Loucy (cell line): ENCODE measurements around the gene GPR171.

ENCODE experiments used
- H2AFZ ChIP-seq: fragments of 200-600 bp; sonication (generic); 2 replicates; pipeline ENCODE4 v1.6.0; 2016; ENCODE audit warnings: antibody characterized with exemption, mild to moderate bottlenecking, low read length, moderate library complexity
- H3F3A ChIP-seq: fragments of 200-600 bp; 2 replicates; pipeline ENCODE4 v1.6.0; 2016; ENCODE audit warnings: antibody characterized with exemption, low read depth, mild to moderate bottlenecking
- H3K27me3 ChIP-seq: fragments of 200-600 bp; sonication (generic); 2 replicates; pipeline ENCODE4 v1.6.1; 2014; ENCODE audit warnings: low read length, mild to moderate bottlenecking; ENCODE audit not compliant: insufficient read depth, poor library complexity, severe bottlenecking
- H3K36me3 ChIP-seq: fragments of 200-600 bp; sonication (generic); 2 replicates; pipeline ENCODE4 v1.6.1; 2016; ENCODE audit warnings: low read length; ENCODE audit not compliant: insufficient read depth
- H3K4me1 ChIP-seq: fragments of 200-600 bp; sonication (generic); 2 replicates; pipeline ENCODE4 v1.5.1; 2014; ENCODE audit warnings: low read length, mild to moderate bottlenecking; ENCODE audit not compliant: insufficient read depth, poor library complexity, severe bottlenecking
- H3K4me2 ChIP-seq: fragments of 200-600 bp; sonication (generic); 2 replicates; pipeline ENCODE4 v1.6.0; 2014; ENCODE audit warnings: antibody characterized with exemption, low read length, low read depth, mild to moderate bottlenecking; ENCODE audit not compliant: poor library complexity, severe bottlenecking
- H3K4me3 ChIP-seq: fragments of 200-600 bp; sonication (generic); 2 replicates; pipeline ENCODE4 v1.5.1; 2014; ENCODE audit warnings: low read length, mild to moderate bottlenecking, mixed read lengths; ENCODE audit not compliant: poor library complexity, severe bottlenecking
- H3K79me2 ChIP-seq: fragments of 200-600 bp; sonication (generic); 2 replicates; pipeline ENCODE4 v1.6.1; 2014; ENCODE audit warnings: low read length; ENCODE audit not compliant: insufficient read depth
- H3K9ac ChIP-seq: fragments of 200-600 bp; sonication (generic); 2 replicates; pipeline ENCODE4 v1.6.0; 2014; ENCODE audit warnings: mild to moderate bottlenecking, low read depth, low read length, moderate library complexity; ENCODE audit not compliant: poor library complexity, severe bottlenecking
- H3K9me2 ChIP-seq: fragments of 200-600 bp; sonication (generic); replicated peaks from 2 replicates; pipeline ENCODE4 v1.6.1; 2016; ENCODE audit warnings: low read depth, low read length, mixed read lengths
- H3K9me3 ChIP-seq: fragments of 200-600 bp; sonication (generic); 2 replicates; pipeline ENCODE4 v1.6.1; 2014; ENCODE audit warnings: mild to moderate bottlenecking, antibody characterized with exemption, low read length, low read depth; ENCODE audit not compliant: insufficient read depth
- H4K20me1 ChIP-seq: fragments of 200-600 bp; sonication (generic); 2 replicates; pipeline ENCODE4 v1.6.0; 2014; ENCODE audit warnings: antibody characterized with exemption, low read length, mild to moderate bottlenecking; ENCODE audit not compliant: insufficient read depth, poor library complexity, severe bottlenecking
- CTCF ChIP-seq: fragments of 200-600 bp; sonication (generic); conservative IDR thresholded peaks from 2 replicates; pipeline ENCODE4 v1.5.1; 2014; ENCODE audit warnings: mild to moderate bottlenecking, antibody characterized with exemption, low read length
- EZH2phosphoT487 ChIP-seq: fragments of 200-600 bp; IDR thresholded peaks from 2 replicates; pipeline ENCODE4 v1.6.1; 2018; ENCODE audit warnings: antibody characterized with exemption, mild to moderate bottlenecking, moderate library complexity, borderline replicate concordance

GPR171 gene

DNA sequence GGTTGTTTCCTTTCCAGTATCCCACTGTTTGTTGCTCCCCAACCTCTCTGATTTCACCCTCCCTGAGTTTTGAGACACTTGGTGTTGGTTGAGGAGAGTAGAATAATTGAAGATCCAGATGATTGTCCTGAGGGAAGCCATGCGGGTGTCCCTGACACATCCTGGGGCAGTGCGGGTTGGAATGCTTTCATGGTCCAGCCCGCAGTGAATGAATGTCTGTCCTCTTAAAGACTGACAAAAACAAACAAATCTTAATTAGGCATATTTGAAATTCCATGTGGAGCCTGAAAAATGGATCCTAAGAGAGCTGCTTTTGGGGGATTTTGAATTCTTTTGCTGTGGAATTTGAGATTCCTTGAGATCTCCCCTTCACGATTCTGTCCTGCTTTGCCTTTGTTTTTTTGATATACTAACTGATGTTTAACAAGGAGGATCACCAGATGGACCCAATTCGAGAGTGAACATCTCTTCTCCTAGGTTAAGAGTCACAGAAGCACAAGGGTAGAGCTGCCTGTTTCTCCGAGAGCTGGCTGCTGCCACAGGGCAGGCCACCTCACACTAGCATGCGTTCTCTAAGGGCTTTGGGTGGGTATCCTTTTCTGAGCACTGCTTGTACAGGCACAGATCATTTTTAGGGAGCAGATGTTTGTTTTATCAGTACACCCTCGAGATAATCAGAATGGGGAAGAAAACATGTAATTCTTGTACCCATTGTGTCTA, 47.4 kb downstream of the GPR171 start:
- no peak for TF ChIP-seq CTCF
- TF ChIP-seq EZH2phosphoT487 = no peak
- Histone ChIP-seq H3K4me2 (no peak overlapping the region), H3K36me3 (peaks cover 80% of the 10 kb centered on the region), H4K20me1 (peaks cover 4% of the 10 kb centered on the region), H3K4me3 (no peak overlapping the region), H3K9ac (no peak overlapping the region), H3K27me3 (no peaks in the 10 kb centered on the region), H3F3A (no peaks in the 10 kb centered on the region), H3K9me3 (no peaks in the 10 kb centered on the region), H2AFZ (no peak overlapping the region), H3K79me2 (peaks cover 21% of the 10 kb centered on the region; the same call in 1 of the 2 replicates), H3K9me2 (no peaks in the 10 kb centered on the region), H3K4me1 (no peaks in the 10 kb centered on the region)

- H2AFZ ChIP-seq = no peak overlapping the region
Measured at GRCh38 chr3:151154566-151154965, 48.5 kb downstream of the GPR171 start.

GRCh38 chr3:151152455-151153079, 50.4 kb downstream of the GPR171 start:
- Histone ChIP-seq H2AFZ (no peak overlapping the region), H3F3A (no peaks in the 10 kb centered on the region), H3K9me2 (no peaks in the 10 kb centered on the region), H3K79me2 (peaks cover 46% of the 10 kb centered on the region; the same call in 1 of the 2 replicates), H3K36me3 (peaks cover 63% of the 10 kb centered on the region), H3K4me2 (no peak overlapping the region), H3K4me1 (no peaks in the 10 kb centered on the region), H3K9ac (no peak overlapping the region), H3K27me3 (no peaks in the 10 kb centered on the region), H3K4me3 (no peak overlapping the region), H4K20me1 (peaks cover 7% of the 10 kb centered on the region), H3K9me3 (no peaks in the 10 kb centered on the region)
- TF ChIP-seq CTCF = no peak
- no peak for TF ChIP-seq EZH2phosphoT487

More at GRCh38 chr3:151154566-151154965, 48.5 kb downstream of the GPR171 start:
- H3K4me2 ChIP-seq = no peak overlapping the region
- H4K20me1 ChIP-seq = peaks cover 4% of the 10 kb centered on the region
- H3K27me3 ChIP-seq = no peaks in the 10 kb centered on the region
- no peaks in the 10 kb centered on the region for H3K4me1 ChIP-seq
- H3K9me3 ChIP-seq = no peaks in the 10 kb centered on the region
- H3K9ac ChIP-seq = no peak overlapping the region
- H3K79me2 ChIP-seq = peaks cover 27% of the 10 kb centered on the region; the same call in 1 of the 2 replicates
- no peaks in the 10 kb centered on the region for H3K9me2 ChIP-seq
- H3F3A ChIP-seq = no peaks in the 10 kb centered on the region
- TF ChIP-seq EZH2phosphoT487 (no peak), CTCF (no peak)
- no peak overlapping the region for H3K4me3 ChIP-seq
- H3K36me3 ChIP-seq = peaks cover 79% of the 10 kb centered on the region
